GM19455 (cell line): ENCODE data around the gene MEOX2.

ENCODE experiments used
- ATAC-seq: cut with Tn5 transposase; IDR thresholded peaks from one replicate; pipeline ENCODE4 v1.9.1; 2021; ENCODE audit not compliant: unreplicated experiment

The MEOX2 gene

GRCh38 chr7:15618275-15618674 is 68.2 kb downstream of the MEOX2 start:
- ATAC-seq: no peak

DNA sequence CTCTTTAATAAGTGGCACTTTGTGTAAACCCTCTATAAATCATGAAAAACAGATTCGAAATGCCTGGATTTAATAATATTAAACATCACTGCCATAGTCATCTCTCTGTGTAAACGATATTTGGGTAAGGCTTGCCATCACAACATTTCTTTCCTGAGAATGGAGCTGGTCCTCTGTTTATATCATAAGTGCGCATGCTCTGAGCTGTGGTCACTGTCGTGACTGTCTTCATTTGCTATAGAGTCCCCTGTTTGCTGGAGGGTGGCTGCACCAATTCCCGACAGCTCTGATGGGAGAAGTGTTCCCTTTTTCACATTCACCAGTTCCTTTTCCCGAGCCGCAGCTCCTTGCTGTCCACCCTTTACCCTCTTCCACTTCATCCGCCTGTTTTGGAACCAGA is 74.3 kb downstream of the MEOX2 start:
- no peak for ATAC-seq

DNA sequence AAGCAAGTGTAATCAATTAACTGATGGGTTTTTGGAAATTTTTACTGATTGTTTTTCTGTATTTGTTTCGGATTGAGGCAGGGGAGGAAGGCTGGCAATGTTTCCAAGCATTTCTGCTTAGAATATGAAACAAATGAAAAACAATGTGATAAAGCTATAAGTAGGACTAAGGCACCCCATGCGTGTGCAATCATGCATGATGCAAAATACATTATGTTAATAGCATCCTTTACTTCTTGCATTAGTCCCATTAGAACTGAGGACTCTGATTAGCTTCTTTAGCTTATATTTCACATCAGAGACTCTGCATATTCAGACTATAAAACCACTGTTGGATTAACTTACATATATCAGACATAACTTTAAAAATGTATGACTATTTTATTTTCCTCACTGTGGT is 76.0 kb downstream of the MEOX2 start:
- ATAC-seq: no peak

GRCh38 chr7:15609287-15609686 is 77.2 kb downstream of the MEOX2 start:
- no peak for ATAC-seq

DNA sequence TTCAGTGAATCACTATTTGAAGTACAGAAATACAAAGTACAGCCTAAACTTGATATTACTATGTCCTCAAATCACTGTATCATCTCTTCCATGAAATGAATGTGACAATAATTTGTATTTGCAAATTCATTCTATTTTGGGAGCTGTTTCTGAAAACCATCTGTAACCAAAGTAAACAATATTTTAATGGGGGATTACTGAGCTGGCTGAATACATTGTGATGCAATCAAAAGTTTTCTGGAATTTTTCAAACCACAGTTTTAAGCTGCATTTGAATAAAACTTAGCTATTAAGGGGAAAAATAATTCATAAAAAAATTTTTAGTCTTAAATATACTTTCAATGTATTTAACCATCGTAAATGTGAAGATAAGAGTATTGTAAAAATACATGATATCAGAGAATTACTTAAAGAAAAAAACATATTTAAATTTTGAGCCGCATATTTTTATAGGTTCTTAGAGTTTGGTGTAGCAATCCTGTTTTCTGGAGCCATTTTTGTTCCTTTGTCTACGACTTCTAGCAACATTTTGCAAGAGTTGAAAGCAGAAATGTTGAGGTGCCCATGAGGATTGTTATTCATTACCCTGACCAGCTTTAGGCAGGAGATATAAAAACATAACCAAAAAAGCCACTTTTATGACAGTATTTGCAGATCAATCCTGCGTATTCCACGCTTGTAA is 78.8 kb downstream of the MEOX2 start:
- no peak for ATAC-seq

GRCh38 chr7:15606561-15606960 is 79.9 kb downstream of the MEOX2 start:
- ATAC-seq: no peak

DNA sequence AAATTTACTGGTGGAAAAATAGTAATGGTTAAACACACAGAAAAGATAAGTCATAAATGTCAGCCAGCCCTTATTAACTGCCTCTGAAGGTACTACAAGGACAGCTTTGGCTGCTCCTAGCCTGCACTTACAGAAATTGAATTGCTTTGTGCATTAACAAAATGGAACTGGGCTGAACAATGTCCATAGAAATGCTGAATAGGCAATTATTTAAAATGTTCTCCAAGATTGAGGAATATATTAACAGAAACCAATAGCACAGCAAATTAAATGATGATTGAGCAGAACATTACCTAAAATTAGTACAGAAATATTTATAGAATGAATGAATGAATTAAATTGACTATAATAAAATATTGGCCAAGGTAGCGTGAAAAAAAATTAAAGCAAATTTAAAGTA is 82.3 kb downstream of the MEOX2 start:
- ATAC-seq: no peak

DNA sequence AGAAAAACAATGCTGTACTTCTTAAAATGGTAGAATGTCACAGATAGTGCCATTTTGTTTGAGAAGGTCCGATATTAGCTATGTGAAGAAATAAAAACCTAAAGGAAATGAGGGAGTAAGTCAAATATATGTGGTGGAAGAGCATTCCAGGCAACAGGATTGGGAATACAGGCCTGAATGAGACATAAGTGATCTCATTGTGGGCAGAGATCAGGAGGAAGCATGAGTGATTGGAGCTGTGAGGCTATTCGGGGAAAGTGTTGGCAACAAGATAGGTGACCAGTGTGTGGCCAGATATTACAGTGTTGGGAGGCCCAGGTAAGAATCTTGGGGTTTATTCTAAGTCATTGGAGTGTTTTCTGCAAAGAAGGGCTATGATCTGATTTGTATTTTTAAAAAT is 83.4 kb downstream of the MEOX2 start:
- ATAC-seq: no peak

- no peak for ATAC-seq
These were observed 84.2 kb downstream of the MEOX2 start for GRCh38 chr7:15602236-15602635.

DNA sequence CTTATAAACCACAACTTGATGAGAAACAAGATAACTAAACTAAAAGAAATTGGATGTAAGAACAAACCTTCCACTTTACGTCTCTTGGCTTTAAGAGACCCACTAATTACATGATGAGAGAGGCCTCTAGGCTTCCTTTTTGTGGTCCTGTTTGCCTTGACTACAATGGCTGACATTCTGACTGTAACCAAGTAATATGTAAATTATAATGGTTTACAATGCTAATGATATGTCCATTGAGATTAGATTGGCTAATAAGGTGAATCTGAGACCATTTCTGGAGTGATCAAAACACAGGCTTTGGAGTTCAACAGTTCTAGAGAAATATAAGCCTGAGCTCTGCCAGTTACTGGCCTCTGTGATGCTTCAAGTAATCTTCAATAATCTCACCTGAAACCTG is 85.3 kb downstream of the MEOX2 start:
- no peak for ATAC-seq

DNA sequence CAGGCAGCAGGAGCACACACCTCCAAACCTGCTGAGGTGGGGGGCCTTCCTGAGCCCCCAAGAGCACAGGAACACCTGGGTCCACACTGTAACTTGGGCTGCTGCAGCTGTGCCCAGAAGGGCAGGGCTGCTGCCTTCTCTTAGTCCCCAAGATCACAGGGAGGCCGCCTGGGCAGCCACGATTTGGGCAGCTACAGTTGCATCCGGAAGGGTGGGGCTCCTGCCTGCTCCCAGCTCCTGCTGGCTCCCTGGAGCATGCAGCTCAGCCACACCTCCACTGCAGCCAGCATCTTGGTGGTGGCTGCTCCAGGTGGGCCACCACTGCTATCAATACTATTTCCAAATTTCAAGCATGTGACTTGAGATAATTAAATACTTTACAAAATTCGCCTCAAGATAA is 86.2 kb downstream of the MEOX2 start:
- ATAC-seq: no peak

DNA sequence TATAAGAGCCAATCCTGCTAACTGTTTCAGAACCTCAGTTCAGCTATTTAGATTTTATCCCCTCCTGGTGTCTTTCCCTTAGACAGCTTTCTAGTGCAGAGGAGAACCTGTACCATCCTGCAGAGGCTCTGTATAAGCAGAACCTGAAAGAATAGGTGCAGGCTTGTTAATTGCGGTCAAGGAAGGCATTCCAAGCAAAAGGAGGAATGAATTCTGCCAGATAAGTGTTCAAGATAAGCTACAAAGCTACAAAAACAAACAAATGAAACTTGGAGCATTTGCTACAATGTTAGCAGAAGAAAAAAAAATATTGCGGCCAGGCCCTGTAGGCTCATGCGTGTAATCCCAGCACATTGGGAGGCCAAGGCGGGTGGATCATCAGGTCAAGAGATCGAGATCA is 92.0 kb downstream of the MEOX2 start:
- no peak for ATAC-seq

DNA sequence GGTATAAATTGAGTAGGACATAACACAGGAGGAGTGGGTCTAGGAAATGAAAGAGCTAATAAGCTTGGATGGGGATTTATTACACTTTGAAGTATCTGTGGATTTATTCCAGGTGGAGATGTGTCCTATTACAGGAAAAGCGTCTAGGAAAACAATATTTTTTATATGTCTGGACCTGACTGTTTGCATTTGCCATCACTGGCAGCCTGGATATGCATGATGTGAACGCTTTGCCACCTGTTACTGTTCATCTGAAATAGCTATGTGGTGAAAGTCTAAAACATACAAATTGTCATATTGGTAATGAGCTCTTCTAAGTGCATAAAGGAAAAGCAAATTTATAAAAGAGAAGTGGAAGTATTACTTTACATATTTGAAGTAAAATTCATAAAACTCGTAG is 93.1 kb downstream of the MEOX2 start:
- no peak for ATAC-seq

DNA sequence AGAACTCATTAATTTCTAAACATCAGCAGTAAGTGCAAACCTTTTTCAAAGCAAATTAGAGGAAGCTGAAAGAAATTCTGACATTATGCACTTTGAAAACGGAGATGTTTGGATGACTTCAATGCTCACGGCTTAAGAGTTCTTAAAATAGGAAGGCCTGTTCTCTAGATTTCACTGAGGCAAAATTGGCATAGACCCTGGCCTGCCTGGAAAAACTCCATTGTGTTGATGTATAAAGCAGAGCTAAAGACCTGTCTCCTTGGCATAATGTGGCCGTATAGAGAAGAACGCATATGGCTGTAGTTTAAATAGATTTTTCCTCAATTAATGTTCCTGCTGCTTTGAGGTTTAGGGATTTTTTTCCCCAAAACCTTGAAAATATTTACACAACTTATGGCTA is 100.2 kb downstream of the MEOX2 start:
- no peak for ATAC-seq

- ATAC-seq: no peak
These were observed 101.9 kb downstream of the MEOX2 start for GRCh38 chr7:15584575-15584974.

- no peak for ATAC-seq
These were observed 103.7 kb downstream of the MEOX2 start for GRCh38 chr7:15582773-15583172.

DNA sequence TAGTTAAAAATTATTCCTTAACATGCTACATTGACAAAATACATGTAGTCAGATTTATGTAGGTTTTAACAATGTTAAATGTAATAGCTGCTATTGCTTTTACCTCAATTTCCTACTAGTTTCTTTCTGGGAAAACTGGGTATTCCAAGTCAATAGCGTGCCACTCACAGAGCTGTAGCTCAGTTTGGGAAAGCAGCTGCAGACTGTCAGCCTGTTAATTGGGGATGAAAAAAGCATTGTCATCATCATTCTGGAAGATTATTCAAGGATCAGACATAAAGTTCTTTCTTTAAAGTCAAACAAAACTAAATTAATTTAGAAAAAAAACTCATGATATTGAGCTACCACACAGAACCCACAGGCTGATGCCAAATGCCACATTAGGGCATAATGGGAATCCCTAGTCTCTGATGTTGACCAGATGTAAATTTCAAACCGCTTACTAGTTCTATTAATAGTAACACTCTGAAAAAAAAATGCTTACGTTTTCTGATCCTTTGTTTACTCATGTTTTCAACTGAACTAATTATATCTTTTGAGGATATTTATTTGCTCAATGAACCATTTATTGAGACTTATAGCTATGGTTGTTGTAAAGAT is 105.0 kb downstream of the MEOX2 start:
- no peak for ATAC-seq

DNA sequence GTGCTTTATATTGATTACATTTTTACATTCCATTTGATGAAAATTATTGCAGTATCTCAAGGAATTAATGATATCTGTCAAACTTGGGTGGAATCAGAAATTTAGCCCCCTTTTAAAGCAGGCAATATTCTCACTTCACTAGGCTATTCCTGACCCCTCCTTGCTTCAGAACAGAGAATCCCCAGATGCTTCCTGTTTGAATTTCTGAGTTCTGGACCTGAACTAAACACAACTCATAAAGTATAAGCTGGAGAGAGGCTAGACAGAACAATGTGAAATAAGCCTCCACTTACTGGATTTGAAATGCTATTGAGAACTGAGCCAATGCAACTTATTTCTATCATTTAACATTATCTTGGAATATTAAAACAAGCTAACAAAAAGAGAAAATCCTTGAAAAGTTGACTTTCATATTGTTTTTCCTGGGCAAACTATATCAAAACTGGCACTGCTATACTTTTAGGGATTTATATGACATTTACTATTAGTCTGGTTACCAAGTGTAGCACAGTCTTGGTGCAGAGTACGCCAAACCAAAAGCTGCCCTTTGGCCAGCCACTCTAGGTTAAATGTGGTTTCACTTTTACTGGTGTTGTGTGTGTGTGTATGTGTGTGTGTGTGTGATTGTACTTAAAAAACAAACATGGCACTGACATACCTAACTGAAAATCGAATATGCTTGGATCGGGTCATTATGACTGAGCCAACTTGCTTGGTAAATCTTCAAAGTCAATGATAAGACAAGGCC is 105.7 kb downstream of the MEOX2 start:
- ATAC-seq: no peak

GRCh38 chr7:15577600-15577999 is 108.9 kb downstream of the MEOX2 start:
- ATAC-seq: no peak

- ATAC-seq: no peak
These were observed 115.1 kb downstream of the MEOX2 start for GRCh38 chr7:15571301-15571878.

DNA sequence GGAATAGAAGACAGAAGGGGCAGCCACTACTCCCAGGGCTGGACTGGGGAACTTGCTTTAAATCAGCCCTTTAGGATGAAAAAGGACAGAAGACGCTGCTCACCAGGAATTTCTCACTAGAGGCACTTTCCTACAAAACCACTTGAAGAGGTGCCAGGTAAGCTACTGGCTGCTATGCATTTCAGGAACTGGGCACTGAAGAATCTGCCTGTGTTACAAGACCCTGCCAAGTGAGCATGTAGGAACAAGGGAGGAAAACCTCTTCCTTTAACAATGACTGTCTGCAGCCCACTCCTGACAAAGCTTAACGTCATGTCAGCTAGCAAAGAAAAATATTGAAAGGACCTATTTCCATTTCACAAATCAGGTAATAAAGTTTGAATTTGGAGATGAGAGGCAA is 118.8 kb downstream of the MEOX2 start:
- no peak for ATAC-seq

DNA sequence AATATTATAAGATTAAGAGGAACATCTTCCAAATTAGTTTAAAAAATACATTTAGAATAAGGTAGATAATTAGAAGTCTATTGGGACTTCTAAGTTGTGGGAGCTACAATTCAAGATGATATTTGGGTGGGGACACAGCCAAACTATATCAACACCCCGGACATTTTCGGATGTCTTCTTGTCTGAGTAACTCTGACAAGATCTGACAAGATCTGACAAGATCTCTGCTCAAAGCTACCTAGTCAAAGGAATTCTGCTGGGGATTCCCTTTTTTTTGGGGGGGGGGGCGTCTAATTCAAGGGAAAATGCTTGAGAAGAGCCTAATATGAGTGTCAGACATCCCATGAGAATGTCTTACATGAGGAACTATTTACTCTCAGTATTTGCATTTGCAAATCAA is 119.4 kb downstream of the MEOX2 start:
- ATAC-seq: no peak
